ENCODE measurements around the gene INPP5K.
"Not testable (repeated sequence)": the region's sequence is repeated elsewhere in the genome, so short reads cannot be mapped to it uniquely, and the experiment has no call there.

Gene INPP5K

GRCh38 chr17:1508709-1509108 lies 7.7 kb downstream of the INPP5K start:
- in situ Hi-C loops (cut with MboI; ENCODE audit: low sequenced_read_pairs), result not testable (repeated sequence)

- in situ Hi-C loops (cut with MboI; ENCODE audit: low sequenced_read_pairs), result no loop called here
These were observed 9.7 kb downstream of the INPP5K start for GRCh38 chr17:1506649-1507267.

GRCh38 chr17:1505586-1505985 lies 10.8 kb downstream of the INPP5K start:
- in situ Hi-C loops (cut with MboI; ENCODE audit: low sequenced_read_pairs), result no loop called here

GRCh38 chr17:1504866-1505265 lies 11.5 kb downstream of the INPP5K start:
- in situ Hi-C loops (cut with MboI; ENCODE audit: low sequenced_read_pairs), result no loop called here

GRCh38 chr17:1503699-1504098 lies 12.7 kb downstream of the INPP5K start:
- in situ Hi-C loops (cut with MboI; ENCODE audit: low sequenced_read_pairs), result no loop called here

GRCh38 chr17:1498869-1499268 lies 17.5 kb downstream of the INPP5K start:
- in situ Hi-C loops (cut with MboI; ENCODE audit: low sequenced_read_pairs), result no loop called here

- in situ Hi-C loops (cut with MboI; ENCODE audit: low sequenced_read_pairs), result no loop called here
These were observed 18.2 kb downstream of the INPP5K start for GRCh38 chr17:1498233-1498632.

- in situ Hi-C loops (cut with MboI; ENCODE audit: low sequenced_read_pairs), result no loop called here
These were observed 18.6 kb downstream of the INPP5K start for GRCh38 chr17:1497831-1498230.

GRCh38 chr17:1496869-1497268 lies 19.5 kb downstream of the INPP5K start:
- in situ Hi-C loops (cut with MboI; ENCODE audit: low sequenced_read_pairs), result no loop called here

- in situ Hi-C loops (cut with MboI; ENCODE audit: low sequenced_read_pairs), result no loop called here
These were observed 21.0 kb downstream of the INPP5K start for GRCh38 chr17:1495265-1495989.

- in situ Hi-C loops (cut with MboI; ENCODE audit: low sequenced_read_pairs), result no loop called here
These were observed 21.6 kb downstream of the INPP5K start for GRCh38 chr17:1494736-1495253.

- in situ Hi-C loops (cut with MboI; ENCODE audit: low sequenced_read_pairs), result no loop called here
These were observed 22.2 kb downstream of the INPP5K start for GRCh38 chr17:1494203-1494602.

- in situ Hi-C loops (cut with MboI; ENCODE audit: low sequenced_read_pairs), result no loop called here
These were observed 23.0 kb downstream of the INPP5K start for GRCh38 chr17:1493291-1493980.

GRCh38 chr17:1492249-1493206 lies 23.9 kb downstream of the INPP5K start, which contains the start of gene MYO1C:
MYO1C (minus strand) TSS chr17:1492686; CDS start chr17:1492487, 199 bp downstream.
- in situ Hi-C loops (cut with MboI; ENCODE audit: low sequenced_read_pairs), result no loop called here

- in situ Hi-C loops (cut with MboI; ENCODE audit: low sequenced_read_pairs), result no loop called here
These were observed 24.8 kb downstream of the INPP5K start for GRCh38 chr17:1491443-1492248.

- in situ Hi-C loops (cut with MboI; ENCODE audit: low sequenced_read_pairs), result no loop called here
These were observed 25.6 kb downstream of the INPP5K start for GRCh38 chr17:1490643-1491442.

- in situ Hi-C loops (cut with MboI; ENCODE audit: low sequenced_read_pairs), result no loop called here
These were observed 27.6 kb downstream of the INPP5K start for GRCh38 chr17:1488826-1489270.

GRCh38 chr17:1487939-1488825 lies 28.2 kb downstream of the INPP5K start:
- in situ Hi-C loops (cut with MboI; ENCODE audit: low sequenced_read_pairs), result no loop called here
